ENCODE measurements around the gene ARL2. TPM values are rescaled to one million over a fixed set of nuclear protein-coding genes. Genes with fewer than 3 reads are reported as not detected.
A peak's percentile ranks its signal among the peaks of the same experiment; 100 is the strongest.
"Not testable (repeated sequence)": the region's sequence is repeated elsewhere in the genome, so short reads cannot be mapped to it uniquely, and the experiment has no call there.

Gene ARL2
- total RNA-seq, 2 experiments from 2014 or later: 74.1 to 86.9 TPM

DNA sequence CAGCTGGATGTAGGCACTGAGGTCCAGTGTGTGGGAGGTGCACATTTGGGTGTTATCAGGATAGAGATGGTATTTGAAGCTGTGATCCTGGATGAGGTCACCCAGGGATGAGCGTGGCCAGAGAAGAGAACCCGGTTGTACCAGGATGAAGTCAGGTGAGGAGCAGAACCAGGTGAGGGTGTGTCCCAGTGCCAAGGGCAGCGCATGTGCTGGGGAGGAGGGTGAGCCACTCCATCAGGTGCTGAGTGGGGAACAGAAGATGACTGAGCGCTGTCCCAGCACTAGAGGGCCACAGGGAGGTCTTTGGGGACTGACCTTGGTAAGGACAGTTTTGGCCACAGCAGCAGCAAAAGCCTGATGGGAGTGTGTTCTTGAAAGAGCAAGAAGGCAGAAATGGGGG, 2.7 kb downstream of the ARL2 start:
- peaks cover 16% of the 10 kb centered on the region for H3K36me3 Mint-ChIP-seq
- H3K27ac Mint-ChIP-seq: no peak overlapping the region
- peaks cover 44% of the 10 kb centered on the region for H3K4me1 Mint-ChIP-seq
- H3K4me3 Mint-ChIP-seq: no peak overlapping the region
- ATAC-seq: no peak
- no peak for DNase-seq
- H3K27me3 Mint-ChIP-seq: no peaks in the 10 kb centered on the region
- no peaks in the 10 kb centered on the region for H3K9me3 Mint-ChIP-seq (ENCODE audit: low read depth)
- CTCF ChIA-PET: interaction anchor here (2.2 to 5.8 kb wide), 2 partner anchors 10 kb away, joined by 5 to 81 read pairs; partner anchors contain the start of gene SNX15

DNA sequence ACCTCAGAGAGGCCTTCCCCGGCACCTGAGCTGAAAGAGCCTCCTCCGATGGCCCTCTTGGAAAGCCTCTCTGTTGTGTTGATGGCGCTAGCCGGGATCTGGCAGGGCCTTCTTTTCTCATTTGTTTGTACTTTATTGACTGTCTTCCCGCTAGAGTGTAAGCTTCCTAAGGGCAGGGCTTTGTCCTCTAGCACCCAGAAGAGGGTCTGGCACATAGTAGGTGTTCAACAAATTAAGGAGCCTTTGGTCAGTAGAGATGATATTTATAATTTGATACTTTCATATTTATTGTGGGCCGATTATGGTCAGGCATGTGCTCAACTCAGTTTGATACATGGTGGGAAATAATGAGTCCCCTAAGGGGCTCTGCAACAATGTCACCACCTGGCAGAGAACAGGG, 4.0 kb downstream of the ARL2 start:
- no peak for DNase-seq
- Mint-ChIP-seq H3K36me3 (peaks cover 18% of the 10 kb centered on the region), H3K4me3 (no peak overlapping the region), H3K27me3 (no peaks in the 10 kb centered on the region), H3K27ac (no peak overlapping the region), H3K9me3 (ENCODE audit: low read depth) (no peaks in the 10 kb centered on the region), H3K4me1 (peaks cover 48% of the 10 kb centered on the region)
- CTCF ChIA-PET: interaction anchor here (0.9 to 2.2 kb wide), 2 partner anchors 9 to 99 kb away, joined by 3 to 5 read pairs; partner anchors contain the start of genes SNX15 and ZNHIT2
- ATAC-seq: no peak

DNA sequence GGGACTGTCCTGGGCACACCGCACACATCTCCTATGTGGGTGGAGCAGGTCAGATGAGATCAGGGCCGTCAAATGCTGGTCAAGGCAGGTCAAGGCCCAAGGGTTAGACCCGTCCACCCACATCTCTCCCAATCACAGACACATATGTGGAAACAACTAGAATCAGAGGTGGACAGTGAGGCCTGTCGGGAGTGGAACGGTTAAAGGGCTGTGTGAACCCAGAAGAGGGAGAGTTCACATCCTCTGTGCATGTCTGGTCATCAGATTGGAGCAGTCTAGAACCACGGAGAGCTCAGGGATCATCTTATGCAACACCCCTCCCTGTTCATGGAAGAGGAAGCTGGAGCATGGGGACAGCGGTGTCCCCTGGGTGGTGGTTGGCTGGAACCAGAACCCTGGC, 5.9 kb downstream of the ARL2 start:
- Mint-ChIP-seq H3K4me3 (no peak overlapping the region), H3K27ac (no peak overlapping the region), H3K27me3 (no peaks in the 10 kb centered on the region), H3K9me3 (ENCODE audit: low read depth) (no peaks in the 10 kb centered on the region), H3K36me3 (peaks cover 18% of the 10 kb centered on the region), H3K4me1 (peaks cover 40% of the 10 kb centered on the region)
- no peak for ATAC-seq
- no peak for DNase-seq
- CTCF ChIA-PET: no interaction called here

GRCh38 chr11:65021003-65021402, 7.0 kb downstream of the ARL2 start:
- peak; percentile 78 for DNase-seq
- Mint-ChIP-seq H3K27me3 (no peaks in the 10 kb centered on the region), H3K36me3 (peaks cover 18% of the 10 kb centered on the region), H3K4me1 (peaks cover 31% of the 10 kb centered on the region), H3K27ac (peak overlapping the region; percentile 42), H3K4me3 (no peak overlapping the region), H3K9me3 (ENCODE audit: low read depth) (no peaks in the 10 kb centered on the region)
- ATAC-seq: peak; percentile 81
- CTCF ChIA-PET: interaction anchor here (0.6 to 1.6 kb wide), 2 partner anchors 11 to 204 kb away, joined by 3 to 6 read pairs; no protein-coding TSS in a partner anchor

GRCh38 chr11:65021509-65021908, 7.5 kb downstream of the ARL2 start:
- ATAC-seq (no peak), DNase-seq (no peak)
- no peaks in the 10 kb centered on the region for H3K9me3 Mint-ChIP-seq (ENCODE audit: low read depth)
- CTCF ChIA-PET: interaction anchor here (0.6 to 1.6 kb wide), 4 partner anchors 8 to 204 kb away, joined by 3 to 8 read pairs (median 4); partner anchors contain the start of gene ARL2
- H3K27me3 Mint-ChIP-seq: no peaks in the 10 kb centered on the region
- H3K4me3 Mint-ChIP-seq: no peak overlapping the region
- H3K36me3 Mint-ChIP-seq: peaks cover 16% of the 10 kb centered on the region
- H3K27ac Mint-ChIP-seq: no peak overlapping the region
- peaks cover 30% of the 10 kb centered on the region for H3K4me1 Mint-ChIP-seq

- DNase-seq; H3K27me3 Mint-ChIP-seq; ATAC-seq; H3K9me3 Mint-ChIP-seq (ENCODE audit: low read depth); H3K4me3 Mint-ChIP-seq; H3K36me3 Mint-ChIP-seq; H3K27ac Mint-ChIP-seq: not testable (repeated sequence)
- H3K4me1 Mint-ChIP-seq: peaks cover 39% of the 10 kb centered on the region
- CTCF ChIA-PET: interaction anchor here (1.0 to 6.8 kb wide), 2 partner anchors 10 to 94 kb away, joined by 3 to 81 read pairs; partner anchors contain the start of genes ARL2 and ZNHIT2
These were observed 9.5 kb downstream of the ARL2 start for GRCh38 chr11:65023502-65023901.

DNA sequence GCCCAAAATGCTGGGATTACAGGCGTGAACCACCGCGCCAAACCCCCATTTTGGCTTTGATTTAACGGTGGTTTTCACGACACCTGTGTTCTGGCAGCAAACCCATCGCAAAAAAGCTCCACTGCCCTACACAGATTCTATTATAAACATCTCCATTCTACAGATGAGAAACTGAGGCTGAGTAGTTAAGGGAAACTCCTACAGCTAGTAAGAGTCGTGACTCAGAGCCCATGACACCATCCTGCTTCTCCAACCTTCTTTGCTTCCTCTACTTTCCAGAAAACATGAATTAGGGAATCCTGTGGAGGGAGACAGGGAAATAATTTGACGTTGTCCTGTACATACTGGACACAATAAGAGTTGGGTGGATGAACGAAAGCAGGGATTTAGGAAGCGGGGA, 12.8 kb downstream of the ARL2 start:
- H3K27me3 Mint-ChIP-seq: no peaks in the 10 kb centered on the region
- peak overlapping the region; percentile 86 for H3K27ac Mint-ChIP-seq
- peaks cover 27% of the 10 kb centered on the region for H3K4me1 Mint-ChIP-seq
- DNase-seq: no peak
- H3K4me3 Mint-ChIP-seq: peak overlapping the region; percentile 69
- no peaks in the 10 kb centered on the region for H3K9me3 Mint-ChIP-seq (ENCODE audit: low read depth)
- ATAC-seq: no peak
- peaks cover 3% of the 10 kb centered on the region for H3K36me3 Mint-ChIP-seq
- CTCF ChIA-PET: interaction anchor here (0.7 to 6.8 kb wide), 6 partner anchors 9 to 90 kb away, joined by 3 to 81 read pairs (median 4); partner anchors contain the start of genes ARL2 and ZNHIT2

DNA sequence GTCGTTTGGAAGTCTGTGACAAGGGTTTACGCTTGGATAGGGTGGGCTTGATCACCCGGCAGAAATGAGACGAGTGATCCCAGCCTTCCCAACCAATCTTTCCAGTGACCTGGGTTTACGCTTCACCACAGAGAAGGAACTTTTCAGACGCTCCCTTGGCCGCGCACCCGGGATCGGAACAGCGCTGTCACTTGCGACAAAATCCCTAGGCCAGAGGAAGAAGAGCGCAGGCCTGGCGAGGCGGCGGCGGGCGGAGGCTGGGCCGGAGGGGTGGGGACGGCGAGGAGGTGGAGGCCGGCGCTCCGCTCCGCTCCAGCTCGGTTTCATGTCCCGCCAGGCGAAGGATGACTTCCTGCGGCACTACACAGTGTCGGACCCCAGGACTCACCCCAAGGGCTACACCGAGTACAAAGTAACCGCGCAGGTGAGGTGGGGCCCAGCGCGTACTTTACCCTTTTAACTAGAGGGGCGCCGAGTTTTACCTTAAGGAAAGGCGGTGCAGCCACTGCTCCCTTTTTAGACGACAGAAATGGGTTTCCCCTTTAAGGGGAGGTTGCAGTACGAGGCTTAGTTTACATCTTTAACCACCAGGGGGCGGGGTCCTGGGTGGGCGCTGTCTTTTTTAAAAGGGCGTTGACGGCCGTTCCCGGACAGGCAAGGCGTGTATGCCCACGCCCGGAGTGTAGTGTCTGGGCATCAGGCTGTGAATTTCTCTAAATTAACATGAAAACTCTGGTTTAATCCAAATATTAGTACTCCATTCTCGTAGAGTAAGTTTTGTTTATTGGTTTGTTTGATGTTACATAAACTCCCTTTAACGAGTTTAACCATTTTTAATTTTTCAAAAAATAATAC, 13.5 kb downstream of the ARL2 start, which contains the start of gene SNX15:
SNX15 (plus strand) TSS at position 227 of the 855 bp plus-strand sequence; CDS start at position 326, 99 bp downstream.
- H3K27ac Mint-ChIP-seq: peak within 1 kb of the TSS; percentile 86
- peak within 1 kb of the TSS; percentile 69 for H3K4me3 Mint-ChIP-seq
- H3K4me1 Mint-ChIP-seq: peaks cover 22% of the 10 kb centered on the region
- ATAC-seq (peak; percentile 94), DNase-seq (peak; percentile 96)
- H3K9me3 Mint-ChIP-seq (ENCODE audit: low read depth): no peaks in the 10 kb centered on the region
- H3K27me3 Mint-ChIP-seq: no peaks in the 10 kb centered on the region
- CTCF ChIA-PET: interaction anchor here (0.7 to 6.8 kb wide), 12 partner anchors 10 to 183 kb away, joined by 3 to 81 read pairs (median 4); partner anchors contain the start of genes ARL2, CDC42BPG, SAC3D1 and ZNHIT2
- H3K36me3 Mint-ChIP-seq: no peaks in the 10 kb centered on the region

GRCh38 chr11:65032216-65032615, 18.3 kb downstream of the ARL2 start:
- H3K4me1 Mint-ChIP-seq: peaks cover 13% of the 10 kb centered on the region
- H3K4me3 Mint-ChIP-seq: no peak overlapping the region
- DNase-seq (no peak), ATAC-seq (no peak)
- no peaks in the 10 kb centered on the region for H3K27me3 Mint-ChIP-seq
- H3K9me3 Mint-ChIP-seq (ENCODE audit: low read depth): no peaks in the 10 kb centered on the region
- no peak overlapping the region for H3K27ac Mint-ChIP-seq
- CTCF ChIA-PET: interaction anchor here (0.6 to 1.9 kb wide), 5 partner anchors 8 to 188 kb away, joined by 3 to 6 read pairs (median 3); partner anchors contain the start of genes ARL2 and SAC3D1
- H3K36me3 Mint-ChIP-seq: no peaks in the 10 kb centered on the region

DNA sequence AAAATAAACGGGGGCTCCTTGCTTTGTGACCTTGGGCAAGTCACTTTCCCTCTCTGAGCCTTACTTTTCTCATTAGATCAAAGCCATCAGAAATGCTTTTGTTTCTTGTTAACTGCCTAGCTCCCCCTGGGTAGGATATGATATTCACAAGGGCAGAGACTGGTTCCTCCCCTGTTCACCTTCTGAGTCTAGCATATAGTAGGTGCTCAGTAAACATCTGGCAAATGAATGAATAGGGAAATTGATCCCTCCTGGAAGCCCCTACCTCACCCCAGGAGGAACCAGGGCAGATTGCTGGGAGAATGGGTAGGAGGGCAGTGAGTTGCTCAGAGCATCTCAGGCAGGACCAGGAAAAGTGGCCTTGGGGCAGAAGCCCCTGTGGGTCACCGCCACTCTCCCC, 20.5 kb downstream of the ARL2 start:
- H3K27ac Mint-ChIP-seq: no peak overlapping the region
- DNase-seq (no peak), ATAC-seq (no peak)
- H3K4me1 Mint-ChIP-seq: peaks cover under 1% of the 10 kb centered on the region
- no peaks in the 10 kb centered on the region for H3K27me3 Mint-ChIP-seq
- H3K4me3 Mint-ChIP-seq: no peak overlapping the region
- no peaks in the 10 kb centered on the region for H3K36me3 Mint-ChIP-seq
- no peaks in the 10 kb centered on the region for H3K9me3 Mint-ChIP-seq (ENCODE audit: low read depth)
- CTCF ChIA-PET: interaction anchor here (1.9 kb wide), 1 partner anchor 76 kb away, joined by 6 read pairs; no protein-coding TSS in a partner anchor

DNA sequence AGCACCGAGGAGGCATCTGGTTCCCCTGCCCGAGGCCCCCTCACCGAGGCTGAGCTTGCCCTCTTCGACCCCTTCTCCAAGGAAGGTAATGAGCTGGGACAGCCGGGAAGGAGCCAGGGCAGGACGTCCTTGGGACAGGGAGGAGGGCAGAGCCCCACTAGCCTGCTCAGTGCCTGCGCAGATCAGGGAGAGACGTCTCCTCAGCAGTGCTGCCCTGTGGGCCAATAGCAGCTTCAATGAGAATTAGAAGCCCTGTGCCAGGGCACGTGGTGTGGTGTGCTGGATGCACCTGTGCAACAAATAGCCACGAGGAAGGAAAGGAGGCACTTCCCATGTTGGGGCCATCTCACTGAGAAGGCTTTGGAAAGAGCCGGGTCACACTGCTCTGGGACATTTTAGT, 21.6 kb downstream of the ARL2 start:
- Mint-ChIP-seq H3K9me3 (ENCODE audit: low read depth) (no peaks in the 10 kb centered on the region), H3K27me3 (no peaks in the 10 kb centered on the region), H3K27ac (no peak overlapping the region), H3K4me3 (no peak overlapping the region), H3K4me1 (peaks cover 8% of the 10 kb centered on the region), H3K36me3 (no peaks in the 10 kb centered on the region)
- CTCF ChIA-PET: interaction anchor here (1.0 kb wide), 1 partner anchor 21 kb away, joined by 5 read pairs; the partner anchor contains the start of gene ARL2
- no peak for DNase-seq
- ATAC-seq: no peak

DNA sequence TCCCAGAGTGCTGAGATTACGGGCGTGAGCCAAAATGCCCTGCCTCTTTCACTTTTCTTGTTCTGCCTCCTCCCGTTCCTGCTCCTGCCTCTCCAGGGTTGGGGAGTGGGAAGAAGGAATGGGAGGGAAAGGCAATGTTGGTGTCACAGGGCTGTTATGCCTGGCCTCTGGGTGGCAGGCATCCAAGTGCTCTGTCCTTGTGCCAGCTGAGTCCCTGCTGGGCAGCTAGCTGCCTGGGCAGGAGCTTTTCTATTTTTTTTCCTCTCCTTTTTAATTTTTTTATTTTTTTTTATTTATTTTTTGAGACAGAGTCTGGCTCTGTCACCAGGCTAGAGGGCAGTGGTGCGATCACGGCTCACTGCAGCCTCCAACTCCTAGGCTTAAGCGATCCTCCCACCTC, 23.0 kb downstream of the ARL2 start:
- DNase-seq: no peak
- CTCF ChIA-PET: interaction anchor here (1.2 to 2.3 kb wide), 2 partner anchors 9 to 23 kb away, joined by 5 to 10 read pairs; partner anchors contain the start of gene ARL2
- ATAC-seq: no peak
- no peak overlapping the region for H3K4me3 Mint-ChIP-seq
- H3K9me3 Mint-ChIP-seq (ENCODE audit: low read depth): no peaks in the 10 kb centered on the region
- H3K36me3 Mint-ChIP-seq: no peaks in the 10 kb centered on the region
- H3K27me3 Mint-ChIP-seq: no peaks in the 10 kb centered on the region
- peaks cover 10% of the 10 kb centered on the region for H3K4me1 Mint-ChIP-seq
- no peak overlapping the region for H3K27ac Mint-ChIP-seq

- ATAC-seq: no peak
- H3K27ac Mint-ChIP-seq: peak overlapping the region; percentile 97
- DNase-seq: no peak
- peak overlapping the region; percentile 84 for H3K4me3 Mint-ChIP-seq
- CTCF ChIA-PET: interaction anchor here (0.6 to 3.8 kb wide), 14 partner anchors 8 to 276 kb away, joined by 3 to 32 read pairs (median 3); partner anchors contain the start of genes ARL2, FAU, MRPL49 and PPP2R5B
- H3K27me3 Mint-ChIP-seq: no peaks in the 10 kb centered on the region
- H3K9me3 Mint-ChIP-seq (ENCODE audit: low read depth): no peaks in the 10 kb centered on the region
- H3K4me1 Mint-ChIP-seq: peaks cover 32% of the 10 kb centered on the region
- H3K36me3 Mint-ChIP-seq: peaks cover 12% of the 10 kb centered on the region
These were observed 26.5 kb downstream of the ARL2 start for GRCh38 chr11:65040520-65040846.
